ENCODE data around the gene RPE65.
A peak's percentile ranks its signal among the peaks of the same experiment; 100 is the strongest.
"Not testable (repeated sequence)": the region's sequence is repeated elsewhere in the genome, so short reads cannot be mapped to it uniquely, and the experiment has no call there.

RPE65 gene

GRCh38 chr1:68490046-68490651 lies 40.4 kb upstream of the RPE65 start:
- Histone ChIP-seq H3K4me1 (ENCODE audit: control extremely low read depth in 1 of 4, control insufficient read depth in 4 of 4, insufficient read depth in 4 of 4, low read length in 3 of 4) (no peaks in the 10 kb centered on the region), H3K27me3 (replicated peaks in 2 of 5; ENCODE audit: control insufficient read depth in 4 of 5, insufficient read depth in 5 of 5, low read length in 4 of 5) (no peaks in the 10 kb centered on the region), H3K9me3 (ENCODE audit: control extremely low read depth in 1 of 5, control insufficient read depth in 4 of 5, insufficient read depth in 2 of 5, low read depth in 1 of 5, low read length in 4 of 5) (peaks cover 0 to 3% (median 0%) of the 10 kb centered on the region in 5 experiments), H3K4me3 (ENCODE audit: control insufficient read depth in 1 of 7, extremely low read depth in 1 of 7, insufficient read depth in 4 of 7, low read depth in 2 of 7, low read length in 6 of 7) (no peak overlapping the region), H3K27ac (ENCODE audit: insufficient read depth in 1 of 2, low read depth in 1 of 2, low read length in 2 of 2, poor library complexity in 1 of 2, severe bottlenecking in 2 of 2) (no peak overlapping the region), H3K36me3 (ENCODE audit: control insufficient read depth in 4 of 4, insufficient read depth in 4 of 4, low read length in 3 of 4) (peaks cover 0 to 25% (median 8%) of the 10 kb centered on the region in 4 experiments)
- ChIA-PET CTCF (no interaction called here), POLR2A (no interaction called here)
- WGBS (ENCODE audit: insufficient coverage), result no CpG with 5 or more reads among the region's 2 CpGs
- no peak for DNase-seq

DNA sequence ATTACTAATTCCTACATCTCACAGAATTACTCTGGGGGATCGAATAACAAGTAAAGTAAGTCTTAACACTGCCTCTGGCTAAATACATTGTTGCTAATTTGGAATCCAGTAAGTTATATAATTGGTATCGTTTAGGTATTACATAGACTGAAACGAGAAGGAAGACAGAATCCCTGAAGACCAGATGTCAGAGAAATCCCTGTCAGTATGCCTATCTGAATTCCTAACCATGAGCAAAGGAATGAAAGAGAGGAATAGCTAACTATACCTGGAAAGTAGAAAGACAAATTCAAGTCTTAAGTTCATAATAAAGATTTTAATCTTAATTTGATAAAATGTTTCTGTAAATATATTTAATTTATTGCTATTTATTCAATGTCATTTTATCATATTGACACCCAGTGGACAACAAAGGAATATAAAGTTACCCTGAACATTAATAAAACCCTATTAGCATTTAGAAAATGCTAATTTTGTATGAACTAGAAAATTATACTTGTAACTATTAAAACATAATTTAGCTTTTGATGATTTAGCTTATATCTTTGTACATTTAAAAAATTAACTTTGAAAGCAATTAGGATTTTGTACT lies 35.8 kb upstream of the RPE65 start:
- H3K9me3 ChIP-seq (ENCODE audit: control extremely low read depth in 1 of 5, control insufficient read depth in 4 of 5, insufficient read depth in 2 of 5, low read depth in 1 of 5, low read length in 4 of 5), result peaks cover 0 to under 1% (median 0%) of the 10 kb centered on the region in 5 experiments
- H3K27ac ChIP-seq (ENCODE audit: insufficient read depth in 1 of 2, low read depth in 1 of 2, low read length in 2 of 2, poor library complexity in 1 of 2, severe bottlenecking in 2 of 2), result no peak overlapping the region
- CTCF ChIA-PET, result no interaction called here
- 100% methylated on average over 2 of the region's 3 CpGs for WGBS (ENCODE audit: insufficient coverage)
- no peak overlapping the region for H3K4me3 ChIP-seq (ENCODE audit: control insufficient read depth in 1 of 7, extremely low read depth in 1 of 7, insufficient read depth in 4 of 7, low read depth in 2 of 7, low read length in 6 of 7)
- H3K4me1 ChIP-seq (ENCODE audit: control extremely low read depth in 1 of 4, control insufficient read depth in 4 of 4, insufficient read depth in 4 of 4, low read length in 3 of 4), result peaks cover 0 to 4% (median under 1%) of the 10 kb centered on the region in 4 experiments
- H3K27me3 ChIP-seq (replicated peaks in 2 of 5; ENCODE audit: control insufficient read depth in 4 of 5, insufficient read depth in 5 of 5, low read length in 4 of 5), result no peaks in the 10 kb centered on the region
- no peak for DNase-seq
- POLR2A ChIA-PET, result no interaction called here
- peaks cover 3 to 40% (median 9%) of the 10 kb centered on the region in 4 experiments for H3K36me3 ChIP-seq (ENCODE audit: control insufficient read depth in 4 of 4, insufficient read depth in 4 of 4, low read length in 3 of 4)

DNA sequence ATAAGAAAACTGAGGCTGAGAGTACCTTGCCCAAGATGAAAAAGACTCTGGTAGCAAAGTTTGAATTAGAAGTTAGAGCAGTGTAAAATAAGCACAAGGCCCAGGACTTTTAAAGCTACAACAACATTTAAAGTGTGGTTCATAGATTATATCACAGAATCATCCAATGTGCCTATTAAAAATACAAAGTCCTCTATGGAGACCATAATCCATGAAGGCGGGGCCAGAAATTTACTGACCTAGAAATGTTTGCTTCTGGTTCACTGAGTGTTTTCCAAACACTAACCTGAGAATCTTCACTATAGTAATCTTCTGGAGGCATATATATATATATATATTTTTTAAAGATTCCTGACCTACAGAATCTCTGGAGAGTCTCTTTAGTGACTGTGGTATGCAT lies 34.9 kb upstream of the RPE65 start:
- CTCF ChIA-PET, result interaction anchor here (1.5 kb wide), 1 partner anchor 66 kb away, joined by 3 read pairs; no protein-coding TSS in a partner anchor
- Histone ChIP-seq H3K36me3 (ENCODE audit: control insufficient read depth in 4 of 4, insufficient read depth in 4 of 4, low read length in 3 of 4) (peaks cover 3 to 43% (median 9%) of the 10 kb centered on the region in 4 experiments), H3K27me3 (replicated peaks in 2 of 5; ENCODE audit: control insufficient read depth in 4 of 5, insufficient read depth in 5 of 5, low read length in 4 of 5) (no peaks in the 10 kb centered on the region), H3K4me3 (ENCODE audit: control insufficient read depth in 1 of 7, extremely low read depth in 1 of 7, insufficient read depth in 4 of 7, low read depth in 2 of 7, low read length in 6 of 7) (no peak overlapping the region), H3K9me3 (ENCODE audit: control extremely low read depth in 1 of 5, control insufficient read depth in 4 of 5, insufficient read depth in 2 of 5, low read depth in 1 of 5, low read length in 4 of 5) (no peaks in the 10 kb centered on the region), H3K27ac (ENCODE audit: insufficient read depth in 1 of 2, low read depth in 1 of 2, low read length in 2 of 2, poor library complexity in 1 of 2, severe bottlenecking in 2 of 2) (no peak overlapping the region), H3K4me1 (ENCODE audit: control extremely low read depth in 1 of 4, control insufficient read depth in 4 of 4, insufficient read depth in 4 of 4, low read length in 3 of 4) (peaks cover 0 to 8% (median under 1%) of the 10 kb centered on the region in 4 experiments)
- no peak for DNase-seq
- WGBS (ENCODE audit: insufficient coverage), result 100% methylated on average over 1 of the region's 1 CpG
- POLR2A ChIA-PET, result no interaction called here

GRCh38 chr1:68481041-68481440 lies 31.3 kb upstream of the RPE65 start:
- WGBS (ENCODE audit: insufficient coverage), result no CpG with 5 or more reads among the region's 3 CpGs
- Histone ChIP-seq H3K27me3 (replicated peaks in 2 of 5; ENCODE audit: control insufficient read depth in 4 of 5, insufficient read depth in 5 of 5, low read length in 4 of 5) (no peaks in the 10 kb centered on the region), H3K9me3 (ENCODE audit: control extremely low read depth in 1 of 5, control insufficient read depth in 4 of 5, insufficient read depth in 2 of 5, low read depth in 1 of 5, low read length in 4 of 5) (no peaks in the 10 kb centered on the region), H3K36me3 (ENCODE audit: control insufficient read depth in 4 of 4, insufficient read depth in 4 of 4, low read length in 3 of 4) (peaks cover under 1 to 56% (median 22%) of the 10 kb centered on the region in 4 experiments), H3K27ac (ENCODE audit: insufficient read depth in 1 of 2, low read depth in 1 of 2, low read length in 2 of 2, poor library complexity in 1 of 2, severe bottlenecking in 2 of 2) (no peak overlapping the region), H3K4me1 (ENCODE audit: control extremely low read depth in 1 of 4, control insufficient read depth in 4 of 4, insufficient read depth in 4 of 4, low read length in 3 of 4) (peaks cover 0 to 8% (median under 1%) of the 10 kb centered on the region in 4 experiments), H3K4me3 (ENCODE audit: control insufficient read depth in 1 of 7, extremely low read depth in 1 of 7, insufficient read depth in 4 of 7, low read depth in 2 of 7, low read length in 6 of 7) (no peak overlapping the region)
- POLR2A ChIA-PET, result no interaction called here
- CTCF ChIA-PET, result no interaction called here
- peak in 1 of 3 donors; percentile 18 for DNase-seq

DNA sequence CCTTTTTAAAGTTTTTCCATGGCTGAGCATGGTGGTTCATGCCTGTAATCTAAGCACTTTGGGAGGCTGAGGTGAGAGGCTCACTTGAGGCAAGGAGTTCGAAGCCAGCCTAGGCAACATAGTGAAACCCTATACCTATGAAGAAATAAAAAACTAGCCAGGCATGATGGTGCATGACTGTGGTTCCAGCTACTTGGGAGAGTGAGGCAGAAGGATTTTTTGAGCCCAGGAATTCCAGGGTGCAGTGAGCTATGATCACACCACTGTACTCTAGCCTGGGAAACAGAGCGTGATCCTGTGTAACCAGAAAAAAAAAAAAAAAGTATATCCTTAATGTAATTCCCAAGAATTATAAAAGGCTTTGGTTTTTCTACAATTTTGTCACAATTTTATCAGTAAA lies 29.7 kb upstream of the RPE65 start:
- no peak for DNase-seq
- Histone ChIP-seq H3K4me1 (ENCODE audit: control extremely low read depth in 1 of 4, control insufficient read depth in 4 of 4, insufficient read depth in 4 of 4, low read length in 3 of 4) (peaks cover 0 to 8% (median under 1%) of the 10 kb centered on the region in 4 experiments), H3K27ac (ENCODE audit: insufficient read depth in 1 of 2, low read depth in 1 of 2, low read length in 2 of 2, poor library complexity in 1 of 2, severe bottlenecking in 2 of 2) (no peak overlapping the region), H3K27me3 (replicated peaks in 2 of 5; ENCODE audit: control insufficient read depth in 4 of 5, insufficient read depth in 5 of 5, low read length in 4 of 5) (no peaks in the 10 kb centered on the region), H3K4me3 (ENCODE audit: control insufficient read depth in 1 of 7, extremely low read depth in 1 of 7, insufficient read depth in 4 of 7, low read depth in 2 of 7, low read length in 6 of 7) (no peak overlapping the region), H3K36me3 (ENCODE audit: control insufficient read depth in 4 of 4, insufficient read depth in 4 of 4, low read length in 3 of 4) (peaks cover 0 to 48% (median 22%) of the 10 kb centered on the region in 4 experiments), H3K9me3 (ENCODE audit: control extremely low read depth in 1 of 5, control insufficient read depth in 4 of 5, insufficient read depth in 2 of 5, low read depth in 1 of 5, low read length in 4 of 5) (no peaks in the 10 kb centered on the region)
- ChIA-PET CTCF (interaction anchor here (0.7 to 1.9 kb wide), 2 partner anchors 10 to 12 kb away, joined by 3 to 7 read pairs; no protein-coding TSS in a partner anchor), POLR2A (no interaction called here)
- no CpG with 5 or more reads among the region's 2 CpGs for WGBS (ENCODE audit: insufficient coverage)

DNA sequence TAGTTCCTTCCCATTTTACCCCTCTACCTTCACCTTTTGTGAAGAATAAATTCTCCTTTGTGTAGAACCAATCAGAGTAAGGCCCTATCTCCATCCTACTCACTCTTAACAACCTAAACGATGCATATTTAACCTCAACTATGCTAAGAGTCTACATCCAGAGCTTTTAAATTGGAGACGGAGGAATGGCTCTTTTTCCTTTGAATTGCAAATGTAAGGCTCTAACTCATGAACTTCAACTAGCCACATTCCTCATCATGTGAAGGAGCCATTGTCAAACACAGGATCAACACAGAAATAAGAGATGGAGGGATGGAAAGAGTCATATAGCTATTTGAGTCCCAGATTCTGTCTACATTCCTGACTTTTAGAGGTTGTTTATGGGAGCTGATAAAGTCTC lies 28.9 kb upstream of the RPE65 start:
- WGBS (ENCODE audit: insufficient coverage), result no CpG with 5 or more reads among the region's 2 CpGs
- ChIA-PET CTCF (interaction anchor here (1.9 kb wide), 1 partner anchor 9 kb away, joined by 7 read pairs; no protein-coding TSS in a partner anchor), POLR2A (no interaction called here)
- no peak overlapping the region for H3K27ac ChIP-seq (ENCODE audit: insufficient read depth in 1 of 2, low read depth in 1 of 2, low read length in 2 of 2, poor library complexity in 1 of 2, severe bottlenecking in 2 of 2)
- H3K36me3 ChIP-seq (ENCODE audit: control insufficient read depth in 4 of 4, insufficient read depth in 4 of 4, low read length in 3 of 4), result peaks cover 0 to 47% (median 22%) of the 10 kb centered on the region in 4 experiments
- no peak overlapping the region for H3K4me3 ChIP-seq (ENCODE audit: control insufficient read depth in 1 of 7, extremely low read depth in 1 of 7, insufficient read depth in 4 of 7, low read depth in 2 of 7, low read length in 6 of 7)
- H3K9me3 ChIP-seq (ENCODE audit: control extremely low read depth in 1 of 5, control insufficient read depth in 4 of 5, insufficient read depth in 2 of 5, low read depth in 1 of 5, low read length in 4 of 5), result no peaks in the 10 kb centered on the region
- DNase-seq, result no peak
- peaks cover 0 to 8% (median under 1%) of the 10 kb centered on the region in 4 experiments for H3K4me1 ChIP-seq (ENCODE audit: control extremely low read depth in 1 of 4, control insufficient read depth in 4 of 4, insufficient read depth in 4 of 4, low read length in 3 of 4)
- no peaks in the 10 kb centered on the region for H3K27me3 ChIP-seq (replicated peaks in 2 of 5; ENCODE audit: control insufficient read depth in 4 of 5, insufficient read depth in 5 of 5, low read length in 4 of 5)

DNA sequence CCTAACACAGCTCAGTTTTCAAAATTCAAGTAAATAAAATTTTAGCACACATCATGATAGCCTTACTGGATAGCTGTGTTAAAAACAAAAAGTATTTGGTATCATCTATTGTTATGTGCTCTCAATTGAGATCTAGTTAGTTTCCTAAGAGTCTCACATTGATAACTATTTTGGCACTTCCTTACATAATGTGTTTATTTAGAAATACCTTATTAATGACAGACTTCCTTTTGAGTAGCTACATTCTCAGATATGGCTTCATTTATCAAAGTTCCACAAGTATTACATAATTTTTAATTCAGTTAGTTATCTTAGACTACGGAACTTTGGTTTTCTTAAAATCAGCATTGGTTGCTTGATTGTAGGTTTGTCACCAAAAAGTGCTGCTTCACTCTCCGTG lies 26.9 kb upstream of the RPE65 start:
- CTCF ChIA-PET; H3K27me3 ChIP-seq (replicated peaks in 2 of 5; ENCODE audit: control insufficient read depth in 4 of 5, insufficient read depth in 5 of 5, low read length in 4 of 5); H3K4me1 ChIP-seq (ENCODE audit: control extremely low read depth in 1 of 4, control insufficient read depth in 4 of 4, insufficient read depth in 4 of 4, low read length in 3 of 4); DNase-seq; H3K4me3 ChIP-seq (ENCODE audit: control insufficient read depth in 1 of 7, extremely low read depth in 1 of 7, insufficient read depth in 4 of 7, low read depth in 2 of 7, low read length in 6 of 7); H3K9me3 ChIP-seq (ENCODE audit: control extremely low read depth in 1 of 5, control insufficient read depth in 4 of 5, insufficient read depth in 2 of 5, low read depth in 1 of 5, low read length in 4 of 5); POLR2A ChIA-PET; H3K27ac ChIP-seq (ENCODE audit: insufficient read depth in 1 of 2, low read depth in 1 of 2, low read length in 2 of 2, poor library complexity in 1 of 2, severe bottlenecking in 2 of 2): not testable (repeated sequence)
- H3K36me3 ChIP-seq (ENCODE audit: control insufficient read depth in 4 of 4, insufficient read depth in 4 of 4, low read length in 3 of 4), result peaks cover 0 to 35% (median 17%) of the 10 kb centered on the region in 4 experiments
- WGBS (ENCODE audit: insufficient coverage), result no CpG with 5 or more reads among the region's 2 CpGs
